ENCODE data around the gene ACRBP.

ACRBP gene

GRCh38 chr12:6632026-6632983, 14.9 kb downstream of the ACRBP start:
- H3K9ac ChIP-seq (ENCODE audit: insufficient read length): no peak overlapping the region

GRCh38 chr12:6631549-6631961, 15.7 kb downstream of the ACRBP start:
- TF ChIP-seq FOXP2 (optimal IDR thresholded peaks at IDR 0.05; ENCODE audit: control extremely low read depth, extremely low read length, insufficient read depth): no peak
- TF ChIP-seq EZH2 (IDR thresholded peaks at IDR 0.05): no peak
- TF ChIP-seq POLR2AphosphoS5 (IDR thresholded peaks at IDR 0.05; ENCODE audit: borderline replicate concordance, low read depth, low read length): no peak
- Histone ChIP-seq H3K27ac (peak overlapping the region; percentile 74; the same call in 1 of the 2 replicates), H3K9me3 (ENCODE audit: low read depth, low read length) (no peaks in the 10 kb centered on the region), H3K9ac (ENCODE audit: insufficient read length) (no peak overlapping the region), H3K4me3 (no peak overlapping the region), H3K36me3 (ENCODE audit: insufficient read depth, low read length) (no peaks in the 10 kb centered on the region)
- DNase-seq (ENCODE audit: low read depth, low spot score): no peak

More at GRCh38 chr12:6632026-6632983, 14.9 kb downstream of the ACRBP start:
- H3K27ac ChIP-seq: peak overlapping the region; percentile 74
- DNase-seq (ENCODE audit: low read depth, low spot score): no peak
- TF ChIP-seq EZH2 (IDR thresholded peaks at IDR 0.05) (no peak), FOXP2 (optimal IDR thresholded peaks at IDR 0.05; ENCODE audit: control extremely low read depth, extremely low read length, insufficient read depth) (no peak), POLR2AphosphoS5 (IDR thresholded peaks at IDR 0.05; ENCODE audit: borderline replicate concordance, low read depth, low read length) (no peak)
- no peaks in the 10 kb centered on the region for H3K9me3 ChIP-seq (ENCODE audit: low read depth, low read length)
- peak overlapping the region; percentile 41 for H3K4me3 ChIP-seq
- no peaks in the 10 kb centered on the region for H3K36me3 ChIP-seq (ENCODE audit: insufficient read depth, low read length)

GRCh38 chr12:6630736-6631135, 16.5 kb downstream of the ACRBP start:
- no peak for TF ChIP-seq FOXP2 (optimal IDR thresholded peaks at IDR 0.05; ENCODE audit: control extremely low read depth, extremely low read length, insufficient read depth)
- Histone ChIP-seq H3K27ac (no peak overlapping the region), H3K36me3 (ENCODE audit: insufficient read depth, low read length) (no peaks in the 10 kb centered on the region), H3K9me3 (ENCODE audit: low read depth, low read length) (no peaks in the 10 kb centered on the region), H3K4me3 (no peak overlapping the region), H3K9ac (ENCODE audit: insufficient read length) (no peak overlapping the region)
- no peak for DNase-seq (ENCODE audit: low read depth, low spot score)

GRCh38 chr12:6627616-6628015, 19.6 kb downstream of the ACRBP start:
- no peak overlapping the region for H3K9ac ChIP-seq (ENCODE audit: insufficient read length)
- no peak for TF ChIP-seq FOXP2 (optimal IDR thresholded peaks at IDR 0.05; ENCODE audit: control extremely low read depth, extremely low read length, insufficient read depth)
- TF ChIP-seq EZH2 (IDR thresholded peaks at IDR 0.05): no peak
- no peak for TF ChIP-seq POLR2AphosphoS5 (IDR thresholded peaks at IDR 0.05; ENCODE audit: borderline replicate concordance, low read depth, low read length)
- no peak for DNase-seq (ENCODE audit: low read depth, low spot score)
- H3K27ac ChIP-seq: no peak overlapping the region
- H3K36me3 ChIP-seq (ENCODE audit: insufficient read depth, low read length): no peaks in the 10 kb centered on the region
- no peaks in the 10 kb centered on the region for H3K9me3 ChIP-seq (ENCODE audit: low read depth, low read length)
- no peak overlapping the region for H3K4me3 ChIP-seq

DNA sequence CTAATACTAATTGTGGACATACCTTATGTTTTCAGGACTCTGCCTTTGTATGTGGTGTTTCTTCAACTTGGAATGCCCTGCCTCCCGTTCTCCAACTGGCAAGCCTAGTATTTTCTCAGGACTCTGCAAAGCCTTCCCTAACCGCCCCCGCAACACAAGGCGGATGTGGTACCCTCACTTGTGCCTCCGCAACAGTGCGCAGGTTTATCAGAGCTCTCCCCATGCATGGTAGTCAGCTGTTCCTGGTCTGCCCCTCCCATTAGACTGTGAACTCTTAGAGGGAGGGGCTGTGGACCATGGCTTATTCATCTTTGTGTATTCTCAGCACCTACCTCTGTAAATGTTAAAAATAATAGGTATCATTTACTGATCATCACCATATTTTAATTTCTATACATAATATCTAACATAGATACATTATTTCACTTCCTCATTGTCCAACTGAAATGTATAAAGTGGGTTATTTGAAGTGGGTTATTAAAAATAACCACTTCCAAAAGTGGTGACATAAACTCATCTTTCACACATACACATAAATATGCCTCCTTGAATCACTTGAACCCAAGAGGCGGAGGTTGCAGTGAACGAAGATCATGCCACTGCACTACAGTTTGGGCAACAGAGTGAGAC, 20.5 kb downstream of the ACRBP start:
- H3K27ac ChIP-seq: no peak overlapping the region
- H3K9ac ChIP-seq (ENCODE audit: insufficient read length): peak overlapping the region; percentile 26
- DNase-seq (ENCODE audit: low read depth, low spot score): no peak
- no peaks in the 10 kb centered on the region for H3K36me3 ChIP-seq (ENCODE audit: insufficient read depth, low read length)
- no peak overlapping the region for H3K4me3 ChIP-seq
- TF ChIP-seq POLR2AphosphoS5 (IDR thresholded peaks at IDR 0.05; ENCODE audit: borderline replicate concordance, low read depth, low read length): no peak
- no peak for TF ChIP-seq FOXP2 (optimal IDR thresholded peaks at IDR 0.05; ENCODE audit: control extremely low read depth, extremely low read length, insufficient read depth)
- TF ChIP-seq EZH2 (IDR thresholded peaks at IDR 0.05): no peak
- no peaks in the 10 kb centered on the region for H3K9me3 ChIP-seq (ENCODE audit: low read depth, low read length)

DNA sequence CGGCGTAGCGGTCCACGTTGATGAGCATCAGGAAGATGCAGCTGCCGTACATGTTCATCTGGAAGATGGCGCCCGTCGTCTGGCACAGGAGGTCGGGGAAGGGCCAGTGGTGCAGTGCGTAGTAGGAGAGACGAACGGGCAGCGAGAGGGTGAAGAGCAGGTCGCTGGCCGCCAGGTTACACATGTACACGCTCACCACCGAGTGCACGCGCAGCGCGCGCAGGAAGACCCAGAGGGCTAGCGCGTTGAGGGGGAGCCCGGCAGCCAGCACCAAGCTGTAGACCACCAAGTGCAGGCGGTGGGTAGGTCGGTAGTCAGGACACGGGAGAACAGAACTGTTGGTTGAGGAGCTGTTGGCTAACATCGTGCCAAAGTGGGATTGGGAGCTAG, 26.4 kb downstream of the ACRBP start:
- Histone ChIP-seq H3K27ac (no peak overlapping the region), H3K9ac (ENCODE audit: insufficient read length) (no peak overlapping the region), H3K4me3 (no peak overlapping the region), H3K36me3 (ENCODE audit: insufficient read depth, low read length) (no peaks in the 10 kb centered on the region), H3K9me3 (ENCODE audit: low read depth, low read length) (no peaks in the 10 kb centered on the region)
- TF ChIP-seq POLR2AphosphoS5 (IDR thresholded peaks at IDR 0.05; ENCODE audit: borderline replicate concordance, low read depth, low read length) (no peak), FOXP2 (optimal IDR thresholded peaks at IDR 0.05; ENCODE audit: control extremely low read depth, extremely low read length, insufficient read depth) (no peak)
- no peak for DNase-seq (ENCODE audit: low read depth, low spot score)

DNA sequence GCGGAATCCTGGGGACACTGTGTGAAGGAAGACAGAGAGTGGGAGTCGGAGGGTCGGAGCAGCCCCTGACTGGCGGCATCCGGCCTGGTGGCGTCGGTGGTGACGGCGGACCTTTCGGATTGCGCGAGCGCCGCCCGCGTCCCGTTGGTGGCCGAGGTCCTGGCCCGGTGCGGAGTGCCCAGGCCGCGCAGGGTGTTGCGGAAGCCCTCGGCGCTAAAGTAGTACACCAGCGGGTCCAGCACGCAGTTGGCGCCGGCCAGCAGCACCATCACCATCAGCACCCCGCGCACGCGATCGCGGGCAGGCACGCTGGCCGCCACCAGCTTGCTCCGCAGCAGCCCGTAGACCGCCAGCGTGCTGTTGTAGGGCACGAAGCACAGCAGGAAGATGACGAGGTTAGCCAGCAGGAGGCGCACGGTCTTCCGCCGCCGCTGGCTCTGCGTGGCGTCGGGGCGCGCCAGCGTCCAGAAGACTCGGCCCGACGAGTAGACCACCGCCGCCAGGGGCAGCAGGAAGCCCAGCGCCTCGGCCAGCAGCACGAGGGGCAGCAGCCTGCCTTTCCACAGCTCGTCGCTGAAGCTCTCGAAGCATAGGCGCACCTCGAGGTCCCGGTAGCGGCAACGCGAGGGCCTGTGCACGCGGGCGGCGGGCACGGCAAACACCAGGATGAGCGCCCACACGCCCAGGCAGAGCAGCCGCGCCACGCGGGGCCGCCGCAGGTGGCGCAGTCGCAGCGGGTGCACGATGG, 26.9 kb downstream of the ACRBP start:
- Histone ChIP-seq H3K36me3 (ENCODE audit: insufficient read depth, low read length) (no peaks in the 10 kb centered on the region), H3K27ac (no peak overlapping the region), H3K9me3 (ENCODE audit: low read depth, low read length) (no peaks in the 10 kb centered on the region), H3K4me3 (no peak overlapping the region), H3K9ac (ENCODE audit: insufficient read length) (no peak overlapping the region)
- DNase-seq (ENCODE audit: low read depth, low spot score): no peak
- TF ChIP-seq EZH2 (IDR thresholded peaks at IDR 0.05) (no peak), POLR2AphosphoS5 (IDR thresholded peaks at IDR 0.05; ENCODE audit: borderline replicate concordance, low read depth, low read length) (no peak), FOXP2 (optimal IDR thresholded peaks at IDR 0.05; ENCODE audit: control extremely low read depth, extremely low read length, insufficient read depth) (no peak)
